Superior temporal gyrus (tissue), 1 donor: ENCODE results near the gene BCLAF1.
"Not testable (repeated sequence)": the region's sequence is repeated elsewhere in the genome, so short reads cannot be mapped to it uniquely, and the experiment has no call there.

Experiments
- DNase-seq: peaks from one replicate; pipeline ENCODE4 v3.0.0-alpha.2; 2016; ENCODE audit errors: extremely low spot score

BCLAF1 gene

DNA sequence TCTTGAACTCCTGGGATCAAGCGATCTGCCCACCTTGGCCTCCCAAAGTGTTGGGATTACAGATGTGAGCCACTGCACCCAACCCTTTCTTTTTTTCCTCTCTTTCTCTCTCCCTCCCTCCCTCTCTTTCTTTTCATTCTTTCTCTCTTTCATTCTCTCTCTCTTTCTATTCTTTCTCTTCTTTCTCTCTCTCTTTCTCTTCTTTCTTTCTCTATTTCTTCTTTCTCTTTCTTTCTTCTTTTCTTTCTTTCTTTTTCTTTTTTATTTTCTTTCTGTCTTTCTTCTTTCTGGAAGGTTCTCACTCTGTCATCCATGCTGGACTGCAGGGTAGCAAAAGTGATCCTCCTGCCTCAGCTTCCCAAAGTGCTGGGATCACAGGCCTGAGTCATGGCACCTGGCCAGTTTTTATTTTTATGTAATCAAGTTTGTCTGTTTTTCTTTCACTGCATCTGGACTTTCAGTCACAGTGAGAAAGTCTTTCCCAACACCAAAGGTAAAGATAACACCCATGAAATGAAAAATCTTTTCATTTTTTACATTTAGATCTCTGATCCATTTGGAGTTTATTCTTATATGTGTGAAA is 20.2 kb upstream of the BCLAF1 start:
- no peak for DNase-seq

DNA sequence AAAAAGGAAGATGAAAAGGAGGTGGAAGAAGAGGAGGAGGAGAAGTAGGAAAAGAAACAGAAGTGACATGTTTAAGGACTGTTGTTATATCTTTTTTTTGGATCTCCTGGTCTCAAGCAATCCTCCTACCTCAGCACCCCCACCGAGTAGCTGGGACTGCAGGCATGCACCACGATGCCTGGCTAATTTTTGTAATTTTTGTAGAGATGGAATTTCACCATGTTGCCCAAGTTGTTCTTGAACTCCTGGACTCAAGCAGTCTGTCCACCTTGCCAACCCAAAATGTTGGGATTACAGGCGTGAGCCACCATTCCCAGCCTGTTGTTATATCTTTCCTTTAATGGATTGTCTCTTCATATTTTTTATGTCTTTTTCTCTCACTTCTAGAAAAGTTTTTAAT is 19.5 kb upstream of the BCLAF1 start:
- no peak for DNase-seq

DNA sequence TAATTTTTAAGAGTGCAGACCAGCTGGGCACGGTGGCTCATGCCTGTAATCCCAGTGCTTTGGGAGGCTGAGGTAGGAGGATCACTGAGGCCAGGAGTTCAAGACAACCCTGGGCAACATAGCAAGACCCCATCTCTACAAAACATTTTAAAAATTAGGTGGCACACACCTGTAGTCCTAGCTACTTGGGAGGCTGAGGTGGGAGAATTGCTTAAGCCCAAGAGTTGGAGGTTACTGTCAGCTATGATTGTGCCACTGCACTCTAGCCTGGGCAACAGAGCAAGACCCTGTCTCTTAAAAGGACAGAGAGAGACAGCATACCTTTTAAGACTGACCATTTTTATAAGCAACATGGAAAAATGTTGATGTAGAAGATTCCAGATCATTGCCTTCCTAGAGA is 18.8 kb upstream of the BCLAF1 start:
- DNase-seq = not testable (repeated sequence)

DNA sequence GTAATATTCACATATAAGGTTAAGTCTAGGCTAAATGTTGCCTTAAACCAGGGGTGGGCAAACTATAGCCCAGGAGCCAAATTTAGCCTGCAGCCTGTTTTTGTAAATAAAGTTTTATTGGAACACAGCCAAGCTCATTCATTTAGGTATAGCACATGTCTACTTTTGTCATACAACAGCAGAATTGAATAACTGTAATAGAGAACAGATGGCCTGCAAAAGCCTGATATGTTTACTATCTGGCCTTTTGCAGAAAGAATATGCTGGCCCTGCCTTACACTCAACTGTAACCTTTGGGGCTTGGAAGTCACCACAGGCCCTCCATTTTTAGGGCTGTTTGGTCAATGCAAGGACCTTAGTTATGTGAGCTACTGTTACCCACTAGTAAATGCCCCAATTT is 17.7 kb upstream of the BCLAF1 start:
- DNase-seq = no peak

DNA sequence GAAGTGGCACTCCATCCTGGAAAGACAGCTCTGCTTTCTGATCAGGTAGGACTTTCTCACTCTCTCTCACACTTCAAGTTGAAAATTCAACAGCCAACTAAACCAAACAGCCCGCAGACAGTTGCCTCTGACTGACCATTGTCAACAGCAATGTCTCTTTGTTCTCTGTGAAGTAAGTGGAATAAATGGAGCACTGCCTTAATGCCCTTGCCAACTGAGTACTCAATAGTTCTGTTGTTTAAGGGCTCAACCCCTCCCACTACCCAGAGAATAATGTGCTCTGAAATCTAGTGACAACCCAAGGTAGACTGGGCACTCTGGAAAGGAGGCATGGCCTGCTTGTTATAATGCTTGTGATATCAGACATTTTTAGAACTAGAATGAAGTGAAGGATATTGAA is 16.8 kb upstream of the BCLAF1 start:
- peak; percentile 94 for DNase-seq

DNA sequence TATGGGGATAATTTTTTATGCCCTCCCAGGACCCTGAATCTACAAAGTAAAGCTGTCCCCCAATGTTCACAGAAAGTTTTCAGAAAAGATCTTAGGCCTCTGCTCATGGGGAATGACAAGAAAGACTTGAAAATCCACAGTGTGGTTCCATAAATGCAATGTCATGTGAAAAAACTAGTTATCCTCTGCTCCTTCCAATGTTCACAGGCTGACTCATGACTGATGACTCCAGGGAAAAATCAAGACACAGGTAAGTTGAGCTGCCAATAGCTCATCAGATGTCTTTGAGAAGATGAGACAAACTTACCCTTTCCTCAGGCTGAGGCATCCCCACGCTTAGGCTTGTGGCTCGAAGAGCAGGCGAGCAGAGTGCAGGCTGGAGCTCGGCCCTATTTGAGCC is 14.8 kb upstream of the BCLAF1 start:
- DNase-seq = no peak

DNA sequence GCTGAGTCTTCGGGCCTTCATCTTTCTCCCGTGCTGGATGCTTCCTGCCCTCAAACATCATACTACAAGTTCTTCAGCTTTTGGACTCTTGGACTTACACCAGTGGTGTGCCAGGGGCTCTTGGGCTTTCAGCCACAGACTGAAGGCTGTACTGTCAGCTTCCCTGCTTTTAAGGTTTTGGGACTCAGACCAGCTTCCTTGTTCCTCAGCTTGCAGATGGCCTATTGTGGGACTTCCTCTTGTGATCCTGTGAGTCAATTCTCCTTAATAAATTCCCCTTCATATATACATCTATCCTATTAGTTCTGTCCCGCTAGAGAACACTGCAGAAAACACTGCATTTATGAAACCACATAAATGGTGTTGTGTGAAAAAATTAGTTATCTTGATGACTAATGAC is 13.9 kb upstream of the BCLAF1 start:
- no peak for DNase-seq

DNA sequence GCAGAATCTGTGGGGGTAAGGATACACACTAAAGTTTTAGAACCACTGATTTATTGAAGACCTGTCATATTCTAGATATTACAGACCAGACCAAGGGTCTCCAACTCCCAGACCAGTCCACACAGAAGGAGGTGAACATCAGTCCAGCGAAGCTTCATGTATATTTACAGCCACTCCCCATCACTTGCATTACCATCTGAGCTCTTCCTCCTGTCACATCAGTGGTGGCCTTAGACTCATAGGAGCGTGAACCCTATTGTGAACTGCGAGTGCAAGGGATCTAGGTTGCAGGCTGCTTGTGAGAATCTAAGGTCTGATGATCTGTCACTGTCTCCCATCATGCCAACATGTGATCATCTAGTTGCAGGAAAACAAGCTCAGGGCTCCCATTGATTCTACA is 5.0 kb upstream of the BCLAF1 start:
- DNase-seq = no peak

DNA sequence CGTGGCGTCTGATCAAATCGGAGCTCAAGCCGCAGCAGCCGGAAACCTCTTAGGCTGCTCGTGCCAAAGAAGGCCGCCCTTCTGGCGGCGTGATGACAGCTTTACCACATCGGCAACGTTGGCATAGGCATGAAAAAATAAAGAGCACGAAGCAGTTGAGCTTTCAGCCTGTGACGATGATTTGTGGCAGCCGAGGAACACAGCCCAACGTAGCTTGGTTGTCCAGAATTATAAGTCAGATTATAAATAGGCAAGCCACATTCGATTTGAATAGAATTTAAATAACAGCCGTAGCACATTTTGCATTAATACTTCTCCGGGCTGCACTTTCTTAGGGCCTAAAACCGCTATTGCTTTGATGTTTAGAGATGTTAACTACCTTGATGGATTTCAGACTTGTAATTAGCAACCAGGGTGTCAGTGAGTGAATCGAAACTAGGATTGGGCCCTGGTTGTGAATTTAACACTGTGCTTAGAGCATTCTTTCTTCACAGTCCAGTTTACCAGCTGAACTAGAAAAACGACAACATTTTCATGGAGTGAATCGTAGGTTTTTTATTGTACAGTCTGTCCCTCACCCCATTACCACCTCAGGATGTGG is 864 bp upstream of the BCLAF1 start:
- DNase-seq = no peak

DNA sequence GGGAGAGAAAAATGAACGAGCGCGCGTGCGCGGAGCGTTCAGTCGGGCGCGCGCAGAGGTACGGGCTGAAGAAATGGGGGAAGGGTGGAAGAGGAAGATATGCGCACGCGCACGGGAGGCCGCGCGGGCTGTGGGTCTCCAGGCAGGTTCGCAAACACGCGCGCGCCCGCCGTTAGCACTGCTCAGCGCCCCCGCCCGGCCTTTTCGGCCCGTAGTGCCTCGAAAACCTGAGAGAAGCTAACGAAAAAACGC is 393 bp downstream of the BCLAF1 start:
- DNase-seq = peak; percentile 92

DNA sequence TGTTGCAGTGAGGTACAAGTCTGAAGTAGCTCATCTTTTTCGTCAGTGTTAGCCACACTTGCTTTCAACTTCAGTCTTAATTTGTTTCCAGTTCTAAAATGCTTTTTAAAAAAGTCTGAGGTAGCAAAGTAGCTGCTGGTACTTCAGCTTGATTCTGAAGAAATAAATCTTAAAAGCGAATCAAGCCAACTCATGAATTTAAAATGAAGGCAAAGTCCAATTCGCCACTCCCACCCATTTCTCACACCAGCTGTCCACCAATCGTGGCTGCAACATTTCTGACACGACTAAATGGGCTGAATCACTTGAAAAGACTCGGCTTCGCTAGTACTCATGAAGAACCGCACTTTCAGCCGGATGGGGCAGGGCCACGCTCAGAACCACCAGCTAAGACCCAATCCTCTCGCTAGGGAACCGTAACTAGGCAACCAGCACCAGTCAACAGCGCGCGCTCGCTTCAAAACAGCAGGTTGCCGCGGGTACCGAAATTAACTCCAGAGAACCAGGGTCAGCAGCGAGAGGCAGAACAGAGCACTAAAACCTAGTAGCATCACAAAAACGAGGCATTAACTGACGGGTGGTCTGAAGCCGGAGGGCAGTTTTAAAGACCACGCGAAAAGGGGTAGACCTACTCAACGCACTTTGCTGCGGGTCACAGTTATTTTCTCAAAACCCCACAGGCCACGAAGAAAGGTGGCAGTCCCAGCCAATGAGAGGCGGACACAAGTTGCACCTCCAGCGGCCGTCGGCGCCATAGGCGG is 900 bp downstream of the BCLAF1 start:
- peak; percentile 71 for DNase-seq

DNA sequence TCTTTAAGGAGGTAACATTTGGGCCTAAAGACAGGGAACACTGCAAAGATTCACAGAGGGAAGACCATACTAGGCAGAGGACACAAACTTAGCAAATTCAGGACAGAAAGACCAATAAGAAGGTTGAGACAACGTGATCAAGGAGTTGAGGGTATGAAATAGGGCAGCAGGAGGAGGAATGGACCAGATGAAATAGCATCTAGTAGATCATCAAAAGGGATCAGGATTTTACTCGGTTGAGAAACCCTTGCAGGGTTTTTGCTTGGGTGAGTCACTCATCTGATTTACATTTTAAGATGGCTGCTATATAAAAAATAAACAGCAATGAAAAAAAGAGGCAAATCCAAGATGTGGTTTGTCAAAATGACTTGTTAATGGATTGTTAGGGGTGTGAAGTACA is 4.7 kb downstream of the BCLAF1 start:
- DNase-seq = no peak

DNA sequence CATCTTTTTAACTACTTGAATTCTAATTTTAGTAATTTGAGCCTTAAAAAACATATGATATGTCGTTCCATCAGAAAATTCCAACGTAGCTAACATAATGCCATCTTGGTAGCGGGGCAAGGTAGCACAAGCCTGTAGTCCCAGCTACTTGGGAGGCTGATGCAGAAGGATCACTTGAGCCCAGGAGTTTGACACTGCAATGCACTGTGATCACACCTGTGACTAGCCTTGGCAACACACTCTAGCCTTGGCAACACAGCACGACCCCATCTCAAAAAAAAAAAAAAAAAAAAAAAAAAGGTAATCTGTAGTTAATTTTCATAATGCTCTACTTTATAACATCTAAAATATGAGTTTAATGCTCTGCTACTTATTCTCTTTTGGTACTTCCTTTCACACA is 6.7 kb downstream of the BCLAF1 start:
- no peak for DNase-seq

DNA sequence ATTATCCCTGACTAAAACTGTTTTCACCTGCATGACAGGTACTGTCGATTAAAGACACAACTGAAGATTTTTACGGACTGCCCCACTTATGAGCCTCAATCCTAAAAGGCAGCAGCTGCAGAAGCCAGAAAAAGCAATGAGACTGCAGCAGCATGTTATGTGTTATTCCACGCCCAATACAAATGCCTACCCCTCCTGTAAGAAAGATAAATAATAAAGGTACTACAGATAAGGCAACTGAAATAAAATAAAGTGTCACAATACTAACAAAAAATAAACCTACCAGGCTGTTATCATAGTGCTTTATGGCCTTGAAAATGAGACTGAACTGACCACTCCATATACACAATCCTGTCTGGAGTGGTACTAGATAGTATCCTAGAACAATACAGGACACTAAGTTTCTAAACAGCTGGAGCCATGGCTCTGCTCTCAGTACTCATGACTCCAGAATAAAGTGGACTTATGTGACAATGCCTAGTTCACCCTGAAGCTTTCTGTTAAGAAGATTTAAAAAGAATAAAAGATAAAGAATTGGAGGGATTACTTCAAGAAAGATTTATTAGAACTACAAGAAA is 9.5 kb downstream of the BCLAF1 start:
- no peak for DNase-seq

DNA sequence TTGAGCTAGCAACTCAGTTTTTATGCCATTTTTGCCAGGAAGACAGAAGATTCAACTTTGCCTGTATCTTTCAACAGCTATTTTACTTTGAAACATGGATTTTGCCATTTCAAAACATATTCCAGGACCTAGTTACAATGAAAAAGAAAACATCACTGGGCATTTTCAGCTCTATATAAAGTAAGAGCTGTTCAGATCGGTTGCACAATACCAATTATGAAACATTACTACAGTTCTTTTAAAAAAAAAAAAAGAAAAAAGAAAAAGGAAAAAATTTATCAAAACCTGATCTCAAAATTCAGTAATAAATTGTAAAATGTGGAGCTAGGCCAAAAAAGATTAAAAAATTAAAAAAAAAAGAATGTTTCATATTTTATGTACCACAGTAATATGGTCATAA is 15.6 kb downstream of the BCLAF1 start:
- DNase-seq = no peak

DNA sequence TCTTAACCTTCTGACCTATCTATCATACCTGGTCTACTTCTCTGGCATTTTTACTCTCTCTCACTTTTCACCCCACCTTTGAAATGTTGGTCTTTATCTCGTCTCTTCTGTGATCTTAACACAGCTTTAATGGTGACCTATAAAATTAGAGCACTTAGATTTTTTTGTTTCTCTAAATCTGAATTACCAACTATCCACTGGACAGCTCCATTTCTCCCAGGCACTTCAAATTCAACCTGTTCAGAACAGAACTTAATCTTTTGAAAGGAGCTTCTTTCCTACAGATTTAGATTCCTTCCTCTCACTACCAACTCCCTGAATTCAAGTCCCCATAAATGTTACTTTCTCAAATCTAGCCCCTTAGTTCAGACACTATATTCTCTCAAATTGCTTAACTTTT is 24.5 kb downstream of the BCLAF1 start:
- DNase-seq = no peak

DNA sequence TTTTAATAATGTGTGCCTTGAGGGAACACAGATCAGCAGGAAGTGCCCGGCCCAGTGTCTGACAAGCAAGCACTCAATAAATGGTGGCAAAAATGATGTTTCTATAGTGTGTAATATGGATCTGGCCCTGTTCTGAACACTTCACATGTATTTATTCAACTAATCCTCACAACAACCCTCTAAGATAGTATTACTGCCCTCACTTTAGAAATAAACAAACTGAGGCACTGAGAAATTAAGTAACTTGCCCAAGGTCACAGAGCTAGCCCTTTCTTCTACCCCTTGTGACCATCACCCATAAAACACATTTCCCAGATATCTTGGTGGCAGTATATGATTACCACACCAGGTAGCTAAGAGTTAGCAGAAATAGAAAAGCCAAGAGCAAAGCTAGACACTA is 26.7 kb downstream of the BCLAF1 start:
- DNase-seq = no peak

DNA sequence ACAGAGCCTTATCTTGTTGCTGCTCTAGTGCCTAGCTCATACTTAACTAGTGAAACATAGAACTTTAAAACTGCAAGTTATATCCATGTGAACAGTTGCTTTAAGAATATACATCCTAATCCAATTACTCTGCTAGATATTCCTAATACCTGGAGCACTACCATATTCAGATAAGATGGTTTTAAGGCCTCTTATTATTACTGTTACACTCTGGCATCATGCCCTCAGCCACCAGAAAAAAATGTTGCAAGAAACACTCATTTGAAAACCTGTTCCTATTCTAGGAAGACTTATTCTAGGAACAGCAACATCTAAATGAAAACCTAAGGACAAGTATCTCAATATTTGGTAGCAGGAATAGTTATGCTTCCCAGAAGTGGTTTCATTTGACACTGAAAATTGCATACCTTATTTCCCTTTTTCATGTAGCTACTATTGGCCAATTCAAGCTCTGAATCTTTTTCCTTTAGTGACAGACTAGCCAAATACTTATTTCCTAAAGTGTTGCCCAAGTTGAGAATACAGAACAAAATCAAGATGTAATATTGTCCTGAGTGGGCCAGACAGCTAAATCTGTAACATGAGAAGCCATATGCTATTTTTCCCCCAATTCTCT is 34.7 kb downstream of the BCLAF1 start:
- DNase-seq = no peak

DNA sequence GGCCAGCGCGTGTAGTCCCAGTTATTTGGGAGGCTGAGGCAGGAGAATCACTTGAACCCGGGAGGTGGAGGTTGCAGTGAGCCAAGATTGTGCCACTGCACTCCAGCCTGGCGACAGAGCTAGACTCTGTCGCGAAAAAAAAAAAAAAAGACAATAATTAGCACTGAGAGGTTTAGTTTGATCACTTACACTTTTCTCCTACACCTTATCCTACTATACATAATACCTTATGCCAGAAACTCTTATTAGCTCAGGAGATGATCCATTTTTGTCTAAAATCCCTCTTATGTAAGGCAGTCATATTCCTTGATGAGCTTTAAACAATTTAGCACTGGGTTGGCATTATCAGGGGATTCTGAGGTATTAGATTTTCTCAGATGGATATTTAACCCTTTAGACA is 35.9 kb downstream of the BCLAF1 start:
- no peak for DNase-seq

DNA sequence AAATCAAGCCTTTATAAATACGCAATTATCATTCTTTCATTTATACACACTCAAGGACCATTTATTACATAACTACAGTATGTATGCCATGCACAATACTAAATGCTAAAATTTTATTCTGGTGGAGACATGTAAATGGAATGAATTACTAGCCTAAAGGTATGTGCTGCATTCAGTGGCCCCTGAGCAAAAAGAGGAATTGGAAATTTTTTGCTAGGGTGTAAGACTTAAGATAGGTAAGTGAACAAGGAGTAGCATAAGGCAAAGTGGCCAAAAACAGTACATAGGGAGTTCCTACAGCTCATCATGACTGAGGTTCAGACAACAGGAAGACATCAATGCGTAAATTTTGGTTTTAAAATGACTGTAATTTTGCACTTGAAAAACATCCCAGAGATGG is 37.2 kb downstream of the BCLAF1 start:
- DNase-seq = no peak

DNA sequence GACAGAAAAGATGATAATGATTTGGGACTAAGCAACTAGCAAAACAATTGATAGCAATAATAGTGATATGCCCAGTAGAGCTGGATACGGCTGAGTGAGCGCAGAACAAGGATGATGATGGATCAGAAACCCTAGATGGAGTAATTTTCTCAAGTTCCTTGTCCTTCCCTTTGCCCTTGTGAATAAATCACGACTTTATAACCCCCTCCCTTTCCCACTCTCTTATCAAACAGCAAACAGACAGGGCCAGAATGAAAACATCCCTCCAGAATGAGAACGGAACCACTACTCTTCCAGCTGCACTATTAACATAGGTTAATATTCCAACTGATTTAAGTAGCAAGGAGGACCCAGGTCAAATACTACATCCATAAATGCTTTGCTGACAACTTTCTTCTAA is 38.3 kb downstream of the BCLAF1 start:
- no peak for DNase-seq

DNA sequence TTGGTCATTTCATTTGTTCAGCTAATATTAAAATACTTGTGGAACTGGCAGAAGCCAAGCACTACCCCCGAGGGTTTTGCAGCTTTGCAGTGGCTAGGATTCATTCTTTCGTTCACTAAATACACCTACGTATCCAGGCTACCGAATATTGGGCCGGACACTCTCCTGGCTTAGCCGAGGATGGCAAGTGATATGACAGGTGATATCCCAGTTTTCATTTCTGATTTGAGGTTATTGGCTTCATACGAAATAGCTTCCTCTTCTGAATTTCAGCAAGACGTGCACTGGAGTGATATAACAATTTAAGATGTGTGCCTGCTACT is 39.0 kb downstream of the BCLAF1 start:
- DNase-seq = no peak
